Fibroblast of skin of right biceps (primary cell): Measurements from ENCODE around the gene LRRC63.
"Not testable (repeated sequence)": the region's sequence is repeated elsewhere in the genome, so short reads cannot be mapped to it uniquely, and the experiment has no call there.

Source experiments
- DNase-seq: peaks from one replicate; pipeline ENCODE4 v3.0.0-alpha.2; 2013

Gene LRRC63

GRCh38 chr13:46211483-46212351 lies at the start of gene LRRC63:
Gene LRRC63, plus strand, starts transcription at chr13:46211928. Its CDS starts 1,107 bp downstream, at chr13:46213035.
- peak; percentile 46 for DNase-seq

DNA sequence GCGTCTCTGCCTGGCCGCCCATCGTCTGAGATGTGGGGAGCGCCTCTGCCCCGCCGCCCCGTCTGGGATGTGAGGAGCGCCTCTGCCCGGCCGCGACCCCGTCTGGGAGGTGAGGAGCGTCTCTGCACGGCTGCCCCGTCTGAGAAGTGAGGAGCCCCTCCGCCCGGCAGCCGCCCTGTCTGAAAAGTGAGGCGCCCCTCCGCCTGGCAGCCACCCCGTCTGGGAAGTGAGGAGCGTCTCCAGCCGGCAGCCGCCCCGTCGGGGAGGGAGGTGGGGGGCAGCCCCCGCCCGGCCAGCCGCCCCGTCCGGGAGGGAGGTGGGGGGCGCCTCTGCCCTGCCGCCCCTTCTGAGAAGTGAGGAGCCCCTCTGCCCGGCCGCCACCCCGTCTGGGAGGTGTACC lies 49.0 kb upstream of the LRRC63 start:
- DNase-seq = not testable (repeated sequence)

- DNase-seq = no peak
These were observed 47.1 kb upstream of the LRRC63 start for GRCh38 chr13:46164661-46165060.

DNA sequence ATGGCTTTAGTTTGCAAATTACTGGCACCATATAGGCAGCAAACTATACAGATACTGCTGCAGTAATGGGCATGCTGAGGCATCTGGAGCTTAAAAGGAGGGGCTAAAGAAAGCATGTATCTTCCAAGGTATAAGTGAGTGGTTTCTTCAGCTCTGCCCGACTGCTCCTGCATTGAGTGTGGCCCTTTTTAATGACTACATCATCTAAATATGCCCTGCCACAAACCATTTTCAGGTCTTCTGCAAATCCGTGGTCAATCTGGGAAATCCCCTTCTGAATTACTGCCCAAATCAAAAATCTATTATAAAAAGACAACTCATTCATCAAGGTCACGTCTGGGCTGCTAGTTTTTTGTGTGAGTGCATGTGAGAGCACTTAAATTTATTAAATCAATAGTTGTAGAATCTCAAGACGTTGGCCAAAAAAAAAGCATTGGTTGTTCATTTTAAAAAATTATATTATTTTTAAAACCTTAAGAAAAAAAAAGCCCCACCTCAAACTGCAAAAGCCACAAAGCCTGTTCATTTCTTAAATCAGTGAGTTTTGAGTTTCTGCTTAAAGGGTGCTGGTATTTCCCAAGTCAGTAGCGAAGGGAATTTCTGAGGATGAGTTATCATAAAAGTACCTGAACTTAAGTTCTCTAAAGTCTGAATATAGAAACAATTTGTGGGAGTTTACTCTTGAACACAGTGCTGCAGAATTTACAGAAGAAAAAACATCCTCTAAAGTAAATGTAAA lies 46.1 kb upstream of the LRRC63 start:
- peak; percentile 48 for DNase-seq

DNA sequence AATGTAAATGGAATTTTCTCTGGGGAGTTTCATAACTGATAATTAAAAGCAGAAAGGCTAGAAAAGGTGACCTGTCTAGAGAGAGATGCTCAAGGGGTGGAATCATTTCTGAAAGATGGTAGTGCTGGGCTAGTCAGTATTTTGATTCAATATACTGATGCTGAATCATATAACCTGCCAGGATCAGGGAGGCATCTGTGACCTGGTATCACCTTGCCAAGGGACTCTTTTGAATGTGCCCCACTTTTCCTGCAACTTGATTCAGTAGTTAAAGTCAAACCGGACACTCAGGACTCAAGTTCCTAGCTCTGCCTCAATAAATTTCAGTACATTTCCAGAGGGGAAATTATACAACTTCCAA lies 45.5 kb upstream of the LRRC63 start:
- no peak for DNase-seq

DNA sequence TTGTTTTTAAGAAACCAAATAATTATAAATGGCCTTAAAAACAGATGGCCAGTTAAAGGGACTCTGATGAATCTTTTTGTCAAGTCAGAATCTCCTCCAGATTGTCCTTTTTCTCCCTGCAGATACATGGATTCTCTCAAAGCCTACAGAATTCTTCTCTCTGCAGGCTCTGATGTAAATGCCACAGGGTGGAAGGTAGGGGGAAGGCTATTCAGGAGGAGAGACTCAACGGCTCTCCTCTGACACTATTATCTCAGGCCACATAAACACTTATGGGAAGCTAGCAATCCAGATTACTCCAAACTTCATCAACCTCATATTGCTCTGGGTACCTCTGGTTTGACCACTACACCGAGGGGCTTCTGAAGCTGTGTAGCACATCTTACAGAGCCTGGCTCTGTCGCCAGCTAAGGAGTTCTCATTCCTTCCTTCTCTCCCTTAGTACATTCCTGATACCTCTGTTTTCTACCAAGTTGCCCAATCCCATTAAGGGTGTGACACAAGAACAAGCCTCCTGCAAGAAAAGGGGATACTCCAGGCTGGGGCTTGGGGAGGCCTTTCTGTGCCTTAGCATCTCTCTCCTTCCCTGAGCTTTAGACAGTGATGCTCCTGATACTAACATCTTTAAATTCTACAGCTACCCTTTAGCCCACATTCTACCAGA lies 44.6 kb upstream of the LRRC63 start:
- DNase-seq = no peak

GRCh38 chr13:46168341-46168740 lies 43.4 kb upstream of the LRRC63 start:
- DNase-seq = no peak

DNA sequence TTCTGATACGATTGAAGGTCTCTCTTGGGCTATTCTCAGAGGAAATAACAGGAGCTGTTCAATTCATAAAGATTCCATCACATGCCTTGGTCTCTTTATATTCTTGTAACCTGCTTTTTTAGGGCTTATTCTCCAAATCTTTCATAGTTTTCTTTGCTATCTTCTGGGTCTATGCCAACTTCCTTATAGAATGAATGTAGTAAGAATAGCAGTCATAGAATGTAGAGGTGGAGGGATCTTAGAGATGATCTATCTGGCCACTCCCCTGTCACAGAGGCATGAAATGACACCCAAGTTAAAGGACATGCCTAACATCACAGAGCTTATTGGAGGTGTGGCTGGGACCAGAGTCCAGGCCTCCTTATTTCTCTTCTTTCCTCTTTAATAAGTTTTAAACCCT lies 42.9 kb upstream of the LRRC63 start:
- no peak for DNase-seq

GRCh38 chr13:46169758-46170157 lies 42.0 kb upstream of the LRRC63 start:
- DNase-seq = no peak

DNA sequence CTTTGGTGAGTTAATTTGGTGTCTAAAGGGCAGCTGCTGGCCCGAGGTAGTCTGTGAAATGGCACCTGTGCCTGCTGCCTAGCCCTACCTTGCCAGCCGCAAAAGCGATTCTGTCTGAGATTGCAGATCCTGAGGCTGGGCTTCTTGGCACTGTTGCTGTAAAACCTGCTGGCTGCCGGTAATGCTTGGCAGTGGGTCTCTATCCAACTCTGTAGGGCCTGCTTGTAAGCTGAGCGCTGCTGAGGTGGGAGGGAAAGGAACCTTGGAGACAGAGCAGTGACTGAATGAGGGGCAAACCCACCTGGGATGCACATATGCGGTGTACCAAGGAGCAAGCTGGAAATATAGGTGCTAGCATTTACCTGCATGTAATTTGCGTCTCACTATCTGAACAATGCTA lies 41.5 kb upstream of the LRRC63 start:
- no peak for DNase-seq

DNA sequence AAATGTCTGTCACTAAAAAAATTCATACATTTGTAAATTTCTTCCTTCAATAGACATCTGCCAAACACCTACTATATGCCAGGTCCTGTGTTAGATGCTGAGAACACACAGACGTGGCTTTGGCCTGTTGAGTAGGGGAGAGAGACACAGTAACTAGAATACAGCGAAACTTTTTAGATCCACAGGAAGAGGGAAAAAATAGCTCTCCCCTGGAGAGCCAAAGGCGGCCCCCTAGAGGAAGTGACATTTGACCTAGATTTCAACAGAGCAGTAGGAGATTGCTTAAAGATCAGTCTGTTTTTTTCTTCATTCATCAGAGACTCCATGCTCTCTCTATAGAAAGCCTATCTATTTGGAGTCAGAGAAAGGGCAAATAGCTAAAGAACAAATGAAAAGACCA lies 41.0 kb upstream of the LRRC63 start:
- DNase-seq = peak; percentile 36

DNA sequence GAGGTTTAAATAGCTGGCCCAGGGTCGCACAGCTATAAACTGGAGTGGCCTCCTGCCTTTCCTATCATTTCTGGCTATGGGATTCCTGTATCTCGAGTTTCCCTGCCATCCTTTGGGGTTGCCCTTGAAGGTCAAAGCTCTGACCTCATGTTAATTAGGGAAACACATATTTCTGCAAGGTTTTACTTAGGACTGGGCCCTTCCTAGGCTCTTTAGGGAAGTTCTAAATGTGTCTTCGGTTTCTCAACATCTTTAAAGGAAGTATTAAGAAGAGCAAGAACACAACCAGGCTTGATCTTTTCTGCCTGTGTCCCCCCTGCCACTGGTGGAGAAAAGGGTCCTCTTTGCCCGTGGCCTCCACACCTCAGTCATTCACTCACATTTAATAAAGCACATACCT lies 40.5 kb upstream of the LRRC63 start:
- no peak for DNase-seq

DNA sequence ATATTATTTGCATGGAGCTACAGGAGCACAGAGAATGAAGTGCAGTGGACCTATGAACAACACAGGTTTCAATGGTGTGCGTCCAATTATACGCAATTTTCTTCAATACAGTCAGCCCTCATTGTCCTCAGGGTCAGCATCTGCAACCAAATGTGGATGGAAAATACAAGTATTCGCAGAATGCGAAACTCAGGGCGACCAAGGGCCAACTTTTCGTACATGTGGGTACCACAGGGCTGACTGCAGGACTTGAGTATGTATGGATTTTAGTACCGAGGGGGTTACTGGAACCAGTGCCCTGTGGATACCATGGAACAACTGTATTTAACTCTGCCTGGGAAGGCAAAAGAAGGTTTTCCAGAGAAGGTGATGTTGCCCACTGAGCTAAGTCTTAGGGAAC lies 40.0 kb upstream of the LRRC63 start:
- DNase-seq = no peak

DNA sequence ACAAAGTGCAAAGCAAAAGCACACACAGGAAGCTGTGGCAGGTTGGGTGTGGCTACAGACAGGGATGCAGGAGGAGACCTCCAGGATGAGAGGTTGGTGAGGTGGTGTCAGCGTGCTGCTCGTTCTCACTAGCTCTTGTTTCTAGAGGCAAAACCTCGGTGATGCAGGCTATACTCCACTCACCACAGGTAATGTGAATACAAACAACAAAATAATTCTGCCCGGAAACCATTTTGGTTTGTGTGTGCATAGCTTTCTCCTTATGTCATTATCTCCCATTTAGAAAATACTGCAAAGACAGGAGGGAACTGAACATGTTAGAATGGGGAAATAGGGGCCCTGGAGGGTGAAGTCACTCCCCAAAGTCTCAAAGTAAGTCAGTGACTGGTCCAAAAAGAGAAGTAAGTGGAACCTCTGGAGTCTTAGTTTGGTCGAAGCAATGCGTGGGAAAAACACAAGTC lies 39.2 kb upstream of the LRRC63 start:
- no peak for DNase-seq

DNA sequence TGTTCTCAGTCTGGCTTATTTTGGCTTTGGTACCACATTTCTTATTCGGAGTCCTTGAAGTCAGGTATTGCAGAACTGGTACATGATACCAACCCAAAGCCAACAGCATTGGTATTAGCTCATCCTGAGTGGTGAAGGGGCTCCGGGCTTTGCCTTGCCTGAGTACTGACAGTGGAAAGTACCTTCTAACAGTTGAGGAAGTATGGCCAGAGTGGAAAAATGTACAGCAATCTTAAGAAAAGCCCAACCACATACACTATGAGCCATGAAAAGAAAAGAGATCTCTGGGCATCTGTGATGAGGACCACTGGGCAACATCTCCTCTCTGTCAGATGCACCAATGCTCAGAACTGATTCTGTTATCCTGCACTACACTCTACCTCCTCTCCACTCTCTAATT lies 38.1 kb upstream of the LRRC63 start:
- no peak for DNase-seq

GRCh38 chr13:46176756-46177155 lies 35.0 kb upstream of the LRRC63 start:
- no peak for DNase-seq

DNA sequence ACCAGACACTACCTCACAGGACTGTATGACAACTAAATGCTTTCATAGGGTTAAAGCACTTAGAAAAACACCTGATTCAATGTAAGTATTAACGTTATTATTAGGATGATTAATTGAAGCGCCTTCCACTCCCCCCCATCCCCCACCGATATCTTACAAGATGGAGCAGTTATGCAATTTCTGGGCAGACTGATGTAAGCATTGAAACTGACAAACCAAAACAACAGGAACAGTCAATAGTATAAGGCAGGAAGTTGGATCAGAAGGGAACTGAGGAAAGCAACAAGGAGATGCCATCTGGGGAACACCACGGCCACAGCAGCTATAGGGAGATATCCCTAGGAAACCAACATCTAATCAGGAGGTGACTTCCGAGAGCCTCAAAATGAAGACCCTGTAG lies 33.6 kb upstream of the LRRC63 start:
- DNase-seq = no peak

DNA sequence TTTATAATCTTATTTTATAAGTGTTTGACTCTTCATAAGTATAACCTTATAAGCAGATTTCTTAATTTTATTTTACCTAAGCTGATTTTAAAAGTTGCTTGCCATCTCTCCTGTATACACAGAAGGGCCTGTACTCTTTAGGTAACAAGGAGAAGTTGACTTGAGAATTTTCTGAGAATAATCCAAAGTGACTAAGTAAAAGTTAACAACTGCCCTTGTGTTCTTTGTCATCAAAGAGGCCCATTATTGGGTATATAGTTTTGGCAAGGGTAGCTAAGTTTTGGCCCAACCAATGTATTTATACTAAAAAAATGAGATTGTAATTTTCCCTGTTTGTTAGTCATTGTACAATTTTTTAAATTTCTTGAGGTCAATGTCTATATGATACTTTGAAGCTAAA lies 32.9 kb upstream of the LRRC63 start:
- DNase-seq = no peak

DNA sequence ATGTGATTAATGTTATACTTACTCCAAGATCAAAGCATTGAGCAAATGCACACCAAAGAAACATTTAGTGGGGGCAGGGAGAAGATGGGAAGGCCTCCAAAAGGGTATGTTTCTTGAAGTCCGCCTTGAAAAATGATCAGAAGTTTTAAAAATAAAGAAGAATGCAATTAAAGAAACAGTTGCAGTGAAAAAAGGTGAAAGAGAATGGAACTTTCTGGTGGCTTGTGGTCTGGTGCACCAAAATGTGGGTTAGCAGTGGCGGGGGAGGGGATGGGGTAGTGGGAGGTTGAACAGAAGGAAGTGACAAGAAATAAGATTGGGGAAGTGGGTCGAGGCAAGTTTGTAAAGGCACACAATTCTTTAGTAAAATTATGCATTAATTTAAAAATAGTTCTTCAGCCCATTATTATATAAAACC lies 32.2 kb upstream of the LRRC63 start:
- no peak for DNase-seq

DNA sequence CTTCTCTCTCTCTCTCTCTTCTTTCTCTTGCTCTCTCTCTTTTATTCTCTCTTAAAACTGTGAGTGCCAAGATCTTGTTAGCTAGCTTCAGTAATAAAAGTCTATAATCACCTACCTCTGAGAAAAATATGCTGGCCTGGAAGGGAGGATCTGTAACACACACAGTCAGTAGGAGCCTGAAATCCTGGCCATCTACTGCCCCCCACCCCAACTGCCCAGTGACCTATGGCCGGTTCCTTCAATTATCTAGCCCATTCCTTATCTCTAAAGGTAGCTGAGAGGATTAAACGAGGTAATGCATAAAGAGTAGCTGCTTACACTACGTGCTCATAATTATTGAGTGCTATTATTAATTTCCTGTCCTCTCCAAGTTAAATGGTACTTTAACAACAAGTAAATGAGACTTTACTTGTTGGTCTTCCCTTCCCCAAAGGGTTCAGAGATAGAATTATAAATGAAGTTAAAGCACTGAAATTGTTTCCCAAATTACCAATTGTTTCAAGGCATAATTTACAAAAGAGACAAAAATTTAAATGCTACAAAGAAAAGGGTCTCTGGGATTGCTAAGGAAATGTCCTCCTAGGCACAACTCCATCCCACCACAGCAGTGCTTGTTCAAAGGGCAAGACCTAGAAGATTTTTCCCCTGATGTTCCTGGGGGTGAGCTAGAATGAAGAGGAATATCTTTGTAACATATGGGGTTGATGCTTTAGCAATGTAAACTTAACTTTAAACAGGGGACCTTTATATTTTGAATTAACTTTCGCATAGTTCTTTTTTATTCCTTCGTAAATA lies 31.6 kb upstream of the LRRC63 start:
- no peak for DNase-seq

DNA sequence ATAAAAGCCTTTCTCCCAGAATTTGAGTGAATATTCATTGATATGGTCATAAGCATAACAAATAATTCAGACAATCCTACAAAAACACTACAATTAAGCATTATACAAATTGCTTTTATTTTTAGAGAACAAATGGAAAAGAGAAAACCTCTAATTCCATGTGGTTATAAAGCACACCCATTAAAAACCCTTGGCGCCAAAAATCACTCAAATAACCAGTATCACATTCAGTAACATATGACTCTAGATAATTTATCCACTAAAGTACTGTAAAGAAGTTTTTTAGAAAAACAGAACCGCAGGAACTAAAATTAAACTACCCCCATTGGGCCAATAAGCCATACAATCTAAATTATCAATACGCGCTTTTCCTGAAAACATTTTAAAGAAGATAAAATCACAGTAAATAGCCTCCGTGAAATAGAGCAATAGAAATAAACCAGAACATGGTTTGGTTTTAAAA lies 30.3 kb upstream of the LRRC63 start:
- no peak for DNase-seq

DNA sequence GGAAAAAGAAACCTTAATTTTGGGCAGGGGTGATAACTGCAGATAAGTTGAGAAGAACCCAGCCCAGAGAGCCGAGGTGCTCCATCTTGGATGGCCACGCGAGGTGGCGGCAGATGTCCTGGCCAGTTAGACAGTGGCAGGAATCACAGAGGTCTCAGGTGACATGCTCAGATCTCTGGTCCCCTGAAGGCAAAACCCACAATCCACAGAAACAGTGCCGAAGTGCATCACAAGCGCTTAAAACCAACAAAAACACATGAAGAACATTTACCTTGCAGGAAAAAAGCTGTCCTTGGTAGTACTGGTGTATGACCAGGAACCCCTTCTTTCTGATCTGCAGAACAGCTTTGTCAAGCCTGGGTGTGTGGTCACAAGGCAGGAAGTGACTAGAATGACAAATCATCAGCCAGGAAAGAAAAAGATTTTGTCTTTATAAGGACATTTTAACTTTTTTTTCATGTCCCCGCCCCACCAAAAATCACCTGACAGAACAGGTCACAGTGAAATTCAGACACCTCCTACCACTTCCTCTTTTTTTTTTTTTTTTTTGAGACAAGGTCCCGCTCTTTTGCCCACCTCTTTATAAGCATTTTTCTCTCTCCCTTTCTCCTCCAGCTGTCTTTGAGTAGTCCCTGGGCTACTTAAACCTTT lies 29.8 kb upstream of the LRRC63 start, which contains the start of gene LCP1:
TSS of gene LCP1 (minus strand) at position 338 of the 651 bp plus-strand sequence. CDS start 22,515 bp downstream, outside the sequence.
- DNase-seq = no peak
